ENCODE results near the gene WDR93. TPM values are rescaled to one million over a fixed set of nuclear protein-coding genes. Genes with fewer than 3 reads are reported as not detected.

The WDR93 gene
- total RNA-seq, 4 donors from 2014 or later: not detected

DNA sequence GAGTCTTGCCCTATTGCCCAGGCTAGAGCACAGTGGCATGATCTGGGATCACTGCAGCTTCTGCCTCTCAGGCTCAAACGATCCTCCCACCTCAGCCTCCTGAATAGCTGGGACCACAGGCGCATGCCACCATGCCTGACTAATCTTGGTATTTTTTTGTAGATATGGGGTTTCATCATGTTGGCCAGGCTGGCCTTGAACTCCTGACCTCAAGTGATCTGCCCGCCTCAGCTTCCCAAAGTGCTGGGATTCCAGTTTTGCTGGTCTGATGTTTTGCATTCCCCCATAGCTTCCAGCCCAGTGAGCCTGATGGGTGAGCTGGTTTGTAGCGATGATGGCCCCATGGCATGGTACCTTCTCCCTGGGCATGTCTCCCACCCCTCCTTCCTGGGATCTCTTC lies 65.1 kb downstream of the WDR93 start:
- Histone ChIP-seq H3K4me1 (peaks cover 0 to 3% of the 10 kb centered on the region in 2 donors), H3K36me3 (no peaks in the 10 kb centered on the region), H3K27me3 (no peaks in the 10 kb centered on the region), H3K27ac (no peak overlapping the region), H3K9me3 (no peaks in the 10 kb centered on the region), H3K4me3 (no peak overlapping the region)
- intact Hi-C loops (cut with DNase I; ENCODE audit: low total_unique reads): no loop called here
- TF ChIP-seq POLR2A (IDR thresholded peaks at IDR 0.05): no peak
- TF ChIP-seq, protein P1, sequence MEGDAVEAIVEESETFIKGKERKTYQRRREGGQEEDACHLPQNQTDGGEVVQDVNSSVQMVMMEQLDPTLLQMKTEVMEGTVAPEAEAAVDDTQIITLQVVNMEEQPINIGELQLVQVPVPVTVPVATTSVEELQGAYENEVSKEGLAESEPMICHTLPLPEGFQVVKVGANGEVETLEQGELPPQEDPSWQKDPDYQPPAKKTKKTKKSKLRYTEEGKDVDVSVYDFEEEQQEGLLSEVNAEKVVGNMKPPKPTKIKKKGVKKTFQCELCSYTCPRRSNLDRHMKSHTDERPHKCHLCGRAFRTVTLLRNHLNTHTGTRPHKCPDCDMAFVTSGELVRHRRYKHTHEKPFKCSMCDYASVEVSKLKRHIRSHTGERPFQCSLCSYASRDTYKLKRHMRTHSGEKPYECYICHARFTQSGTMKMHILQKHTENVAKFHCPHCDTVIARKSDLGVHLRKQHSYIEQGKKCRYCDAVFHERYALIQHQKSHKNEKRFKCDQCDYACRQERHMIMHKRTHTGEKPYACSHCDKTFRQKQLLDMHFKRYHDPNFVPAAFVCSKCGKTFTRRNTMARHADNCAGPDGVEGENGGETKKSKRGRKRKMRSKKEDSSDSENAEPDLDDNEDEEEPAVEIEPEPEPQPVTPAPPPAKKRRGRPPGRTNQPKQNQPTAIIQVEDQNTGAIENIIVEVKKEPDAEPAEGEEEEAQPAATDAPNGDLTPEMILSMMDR (IDR thresholded peaks at IDR 0.05 in 4 of 5, conservative IDR thresholded peaks at IDR 0.05 in 1 of 5): no peak
- ATAC-seq: no peak
- in situ Hi-C loops (cut with MboI; ENCODE audit: low sequenced_read_pairs in 4 of 4): loop anchor here (5.0 to 25.0 kb wide), 3 partner anchors 122 to 332 kb away; no protein-coding TSS in a partner anchor
- DNase-seq: no peak

DNA sequence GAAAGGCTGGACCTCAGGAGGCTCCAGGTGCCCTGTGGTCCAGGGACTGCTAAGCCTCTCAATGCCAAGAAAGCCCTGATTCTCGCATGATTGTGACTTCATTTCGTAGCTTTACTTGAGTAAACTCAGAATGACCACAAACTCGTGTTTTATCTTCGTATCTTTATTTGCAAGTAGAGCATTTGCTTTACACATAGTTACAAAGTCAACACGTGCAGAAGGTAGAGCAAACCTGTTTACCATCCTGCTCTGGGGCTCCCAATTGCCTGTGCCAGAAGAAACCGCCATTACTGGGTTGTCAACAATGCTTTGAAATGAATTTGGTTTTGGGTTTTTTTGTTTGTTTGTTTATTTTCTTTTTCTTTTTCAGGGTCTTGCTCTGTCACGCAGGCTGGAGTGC lies 66.3 kb downstream of the WDR93 start:
- no peak for DNase-seq
- H3K36me3 ChIP-seq: no peaks in the 10 kb centered on the region
- no peak overlapping the region for H3K4me3 ChIP-seq
- H3K27me3 ChIP-seq: no peaks in the 10 kb centered on the region
- in situ Hi-C loops (cut with MboI; ENCODE audit: low sequenced_read_pairs in 4 of 4) (loop anchor here (5.0 to 25.0 kb wide), 3 partner anchors 120 to 330 kb away; no protein-coding TSS in a partner anchor), intact Hi-C loops (cut with DNase I; ENCODE audit: low total_unique reads) (no loop called here)
- ATAC-seq: no peak
- H3K4me1 ChIP-seq: no peaks in the 10 kb centered on the region
- no peak for TF ChIP-seq POLR2A (IDR thresholded peaks at IDR 0.05)
- TF ChIP-seq, protein P1 (IDR thresholded peaks at IDR 0.05 in 4 of 5, conservative IDR thresholded peaks at IDR 0.05 in 1 of 5): no peak
- no peaks in the 10 kb centered on the region for H3K9me3 ChIP-seq
- no peak overlapping the region for H3K27ac ChIP-seq

DNA sequence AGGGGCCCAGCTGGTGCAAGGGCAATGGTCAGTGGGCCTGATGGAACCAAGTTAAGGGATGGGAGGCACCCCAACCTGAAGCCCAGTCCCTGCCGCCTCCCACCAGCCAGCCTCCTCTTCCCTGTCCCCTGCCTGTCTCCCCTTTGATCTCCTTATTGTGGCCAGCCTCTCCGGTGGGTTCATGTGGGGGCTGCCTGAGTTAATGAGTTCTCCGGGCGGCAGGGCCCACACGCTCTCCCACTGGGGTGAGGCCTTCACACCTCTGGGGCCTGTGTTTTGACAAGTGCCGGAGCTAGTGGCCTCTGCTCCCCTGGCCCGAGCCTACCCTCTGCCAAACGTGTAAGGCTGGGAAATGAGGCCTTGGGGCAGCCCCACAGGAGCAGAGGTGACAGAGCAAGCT lies 67.7 kb downstream of the WDR93 start:
- no peak for ATAC-seq
- no peaks in the 10 kb centered on the region for H3K27me3 ChIP-seq
- intact Hi-C loops (cut with DNase I; ENCODE audit: low total_unique reads) (no loop called here), in situ Hi-C loops (cut with MboI; ENCODE audit: low sequenced_read_pairs in 4 of 4) (loop anchor here (5.0 to 25.0 kb wide), 3 partner anchors 119 to 329 kb away; no protein-coding TSS in a partner anchor)
- no peak for TF ChIP-seq POLR2A (IDR thresholded peaks at IDR 0.05)
- TF ChIP-seq, protein P1 (IDR thresholded peaks at IDR 0.05 in 4 of 5, conservative IDR thresholded peaks at IDR 0.05 in 1 of 5): no peak
- H3K4me1 ChIP-seq: no peaks in the 10 kb centered on the region
- no peaks in the 10 kb centered on the region for H3K36me3 ChIP-seq
- H3K9me3 ChIP-seq: no peaks in the 10 kb centered on the region
- no peak overlapping the region for H3K27ac ChIP-seq
- H3K4me3 ChIP-seq: no peak overlapping the region
- no peak for DNase-seq

DNA sequence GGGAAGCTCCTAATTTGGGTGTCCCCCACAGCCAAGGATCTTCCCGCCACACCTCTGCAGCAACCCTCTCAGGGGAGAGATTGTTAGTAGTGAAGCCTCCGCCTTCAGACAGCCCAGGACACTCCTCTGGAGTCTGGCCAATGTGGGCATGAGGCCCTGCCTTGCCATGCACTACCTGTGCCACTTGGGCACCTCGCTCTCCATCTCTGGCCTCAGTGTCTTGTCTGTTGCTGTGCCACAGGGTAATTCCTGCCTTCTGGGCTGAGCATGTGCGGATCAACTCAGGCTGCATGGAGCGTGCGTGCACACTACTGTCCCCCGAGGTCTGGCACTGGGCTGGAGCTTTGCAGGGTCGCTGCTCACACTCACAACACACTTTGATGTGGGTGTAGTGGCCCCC lies 68.4 kb downstream of the WDR93 start:
- Histone ChIP-seq H3K4me3 (no peak overlapping the region), H3K36me3 (no peaks in the 10 kb centered on the region), H3K4me1 (peaks cover 0 to 5% of the 10 kb centered on the region in 2 donors), H3K9me3 (no peaks in the 10 kb centered on the region), H3K27me3 (no peaks in the 10 kb centered on the region), H3K27ac (no peak overlapping the region)
- no peak for ATAC-seq
- TF ChIP-seq POLR2A (IDR thresholded peaks at IDR 0.05): no peak
- TF ChIP-seq, protein P1 (IDR thresholded peaks at IDR 0.05 in 4 of 5, conservative IDR thresholded peaks at IDR 0.05 in 1 of 5): no peak
- DNase-seq: no peak
- in situ Hi-C loops (cut with MboI; ENCODE audit: low sequenced_read_pairs in 4 of 4): loop anchor here (5.0 to 25.0 kb wide), 3 partner anchors 118 to 328 kb away; no protein-coding TSS in a partner anchor
- intact Hi-C loops (cut with DNase I; ENCODE audit: low total_unique reads): no loop called here

DNA sequence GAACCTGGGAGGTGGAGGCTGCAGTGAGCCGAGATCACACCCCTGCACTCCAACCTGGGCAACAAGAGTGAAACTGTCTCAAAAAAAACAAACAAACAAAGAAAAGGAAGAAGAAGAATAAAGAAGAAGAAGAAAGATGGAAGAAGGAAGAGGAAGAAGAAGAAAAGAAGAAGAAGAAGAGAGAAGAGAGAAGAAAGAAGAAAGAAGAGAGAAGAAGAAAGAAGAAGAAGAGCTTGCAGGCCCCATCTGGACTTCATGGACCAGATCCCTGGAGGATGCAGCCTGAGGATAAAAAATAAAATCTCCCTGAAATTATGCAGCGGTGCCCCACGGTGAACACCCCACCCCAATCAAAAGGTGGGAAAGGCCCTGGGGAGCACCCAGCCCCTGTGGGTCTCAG lies 69.2 kb downstream of the WDR93 start:
- Histone ChIP-seq H3K27ac (no peak overlapping the region), H3K9me3 (no peaks in the 10 kb centered on the region), H3K36me3 (no peaks in the 10 kb centered on the region), H3K4me1 (peaks cover 0 to 10% of the 10 kb centered on the region in 2 donors), H3K27me3 (no peaks in the 10 kb centered on the region), H3K4me3 (no peak overlapping the region)
- in situ Hi-C loops (cut with MboI; ENCODE audit: low sequenced_read_pairs in 4 of 4): loop anchor here (5.0 to 25.0 kb wide), 4 partner anchors 112 to 327 kb away; no protein-coding TSS in a partner anchor
- DNase-seq (no peak), ATAC-seq (no peak)
- intact Hi-C loops (cut with DNase I; ENCODE audit: low total_unique reads): loop anchor here (1.0 to 10.0 kb wide), 3 partner anchors 115 to 465 kb away; no protein-coding TSS in a partner anchor
- TF ChIP-seq, protein P1 (IDR thresholded peaks at IDR 0.05 in 4 of 5, conservative IDR thresholded peaks at IDR 0.05 in 1 of 5): no peak
- TF ChIP-seq POLR2A (IDR thresholded peaks at IDR 0.05): no peak
